CD4-positive, alpha-beta memory T cell (primary cell): ENCODE results near the gene SLC12A5. TPM values are rescaled to one million over a fixed set of nuclear protein-coding genes. Genes with fewer than 3 reads are reported as not detected.

ENCODE experiments used
- CTCF ChIA-PET: fragments of 350-600 bp; sonication (Branson Sonifier 250); formaldehyde crosslinking; loops from one replicate; lab custom pipeline; 2021; ENCODE audit warnings: inconsistent platforms; ENCODE audit not compliant: partially characterized antibody; lab: Charles Lee
- POLR2A ChIA-PET: fragments of 350-600 bp; sonication (Branson Sonifier 250); formaldehyde crosslinking; loops from one replicate; lab custom pipeline; 2021; ENCODE audit not compliant: partially characterized antibody; lab: Charles Lee
- DNase-seq, 5 donors: peaks; one replicate each; pipeline versions ENCODE4 v3.0.0 to v3.0.0-alpha.2; 2020 to 2022; ENCODE audit warnings: mixed read lengths in 1 of 5
- H3K27ac ChIP-seq: one replicate; pipeline ENCODE4 v1.7.0; 2013; ENCODE audit warnings: low read depth, low read length
- H3K27me3 ChIP-seq: 2 replicates; pipeline ENCODE4 v1.7.0; 2013; ENCODE audit warnings: mild to moderate bottlenecking, low read length, moderate library complexity; ENCODE audit not compliant: insufficient read depth
- H3K36me3 ChIP-seq: 2 replicates; pipeline ENCODE4 v1.7.0; 2013; ENCODE audit warnings: mild to moderate bottlenecking, low read length, moderate library complexity; ENCODE audit not compliant: insufficient read depth
- H3K4me1 ChIP-seq: 2 replicates; pipeline ENCODE4 v1.7.0; 2013; ENCODE audit warnings: mild to moderate bottlenecking, low read length, moderate library complexity; ENCODE audit not compliant: insufficient read depth
- H3K4me3 ChIP-seq, 2 donors: one replicate each; pipeline ENCODE4 v1.7.0; 2013; ENCODE audit warnings: low read length in 2 of 2, mild to moderate bottlenecking in 1 of 2
- H3K9me3 ChIP-seq, 2 donors: one replicate each; pipeline ENCODE4 v1.7.0; 2013; ENCODE audit warnings: low read length in 2 of 2, control low read depth in 1 of 2; ENCODE audit not compliant: control insufficient read depth in 1 of 2
- H3K27ac Mint-ChIP-seq, 7 donors: one replicate each; pipeline ENCODE4 v1.8.0; 2020 to 2021; ENCODE audit warnings: mixed read lengths in 7 of 7, mild to moderate bottlenecking in 6 of 7, inconsistent platforms in 3 of 7, moderate library complexity in 3 of 7
- H3K27me3 Mint-ChIP-seq, 2 donors: one replicate each; pipeline ENCODE4 v1.8.0; 2020 to 2021; ENCODE audit warnings: mixed read lengths in 2 of 2
- H3K36me3 Mint-ChIP-seq, 2 donors: one replicate each; pipeline ENCODE4 v1.8.0; 2020 to 2021; ENCODE audit warnings: mixed read lengths in 2 of 2, inconsistent platforms in 1 of 2, mild to moderate bottlenecking in 1 of 2
- H3K4me1 Mint-ChIP-seq, 4 donors: one replicate each; pipeline ENCODE4 v1.8.0; 2020 to 2021; ENCODE audit warnings: mixed read lengths in 4 of 4, mild to moderate bottlenecking in 1 of 4
- H3K4me3 Mint-ChIP-seq, 8 donors: one replicate each; pipeline ENCODE4 v1.8.0; 2020 to 2021; ENCODE audit warnings: mixed read lengths in 8 of 8, mild to moderate bottlenecking in 7 of 8, moderate library complexity in 6 of 8, inconsistent platforms in 3 of 8
- H3K9me3 Mint-ChIP-seq, 8 donors: one replicate each; pipeline ENCODE4 v1.8.0; 2020 to 2021; ENCODE audit warnings: mixed read lengths in 8 of 8, mild to moderate bottlenecking in 5 of 8, inconsistent platforms in 3 of 8, moderate library complexity in 1 of 8
- intact Hi-C: fragments of 100-400 bp; cut with micrococcal nuclease; formaldehyde crosslinking; loops from one replicate; pipeline ENCODE4 v1.15.1; 2023
- polyA plus RNA-seq, 2 donors: library from polyadenylated mRNA; unstranded; fragments of 300-500 nt; fragmentation: Illumina TruSeq; gene quantifications; one replicate each; pipeline ENCODE4 v1.2.3, GENCODE V29; 2021
- total RNA-seq, 2 experiments: library from RNA; stranded (reverse); gene quantifications; one replicate each; pipeline ENCODE4 v1.2.3, GENCODE V29; 2021

Gene SLC12A5
- total and polyA plus RNA-seq, 4 experiments from 2014 or later, result not detected

DNA sequence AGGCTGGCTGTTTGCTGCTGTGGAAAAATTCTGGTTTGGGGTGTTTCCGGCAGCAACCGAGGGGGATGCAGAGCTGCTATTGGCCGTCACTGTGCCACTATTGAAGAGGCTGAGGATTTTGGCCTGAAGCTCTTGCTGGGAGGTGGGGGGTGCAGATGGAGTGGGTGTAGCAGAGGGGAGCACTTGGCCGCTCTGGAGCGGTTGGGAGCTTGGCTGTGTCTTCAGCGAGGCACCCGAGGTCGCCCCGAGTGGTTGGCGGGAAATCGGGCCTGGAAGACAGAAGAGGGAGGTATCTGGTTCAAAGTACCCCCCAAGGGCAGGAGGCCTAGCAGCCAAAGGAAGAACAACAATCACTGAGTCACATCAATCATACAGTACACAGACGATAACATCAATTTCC is 33.6 kb downstream of the SLC12A5 start:
- Mint-ChIP-seq H3K4me3 (peak overlapping the region in 1 of 8 donors; percentile 53), H3K4me1 (peaks cover 48 to 58% (median 55%) of the 10 kb centered on the region in 4 donors), H3K27me3 (peaks cover 0 to 2% of the 10 kb centered on the region in 2 donors), H3K27ac (peak overlapping the region in 1 of 7 donors; percentile 7), H3K36me3 (peaks cover 71 to 73% of the 10 kb centered on the region in 2 donors), H3K9me3 (peaks cover 0 to under 1% (median 0%) of the 10 kb centered on the region in 8 donors)
- Histone ChIP-seq H3K36me3 (peaks cover 59% of the 10 kb centered on the region), H3K27ac (no peak overlapping the region), H3K27me3 (peaks cover 5% of the 10 kb centered on the region), H3K9me3 (no peaks in the 10 kb centered on the region), H3K4me1 (peaks cover 46% of the 10 kb centered on the region), H3K4me3 (no peak overlapping the region)
- CTCF ChIA-PET, result no interaction called here
- intact Hi-C loops, result no loop called here
- no peak for DNase-seq
- POLR2A ChIA-PET, result no interaction called here

DNA sequence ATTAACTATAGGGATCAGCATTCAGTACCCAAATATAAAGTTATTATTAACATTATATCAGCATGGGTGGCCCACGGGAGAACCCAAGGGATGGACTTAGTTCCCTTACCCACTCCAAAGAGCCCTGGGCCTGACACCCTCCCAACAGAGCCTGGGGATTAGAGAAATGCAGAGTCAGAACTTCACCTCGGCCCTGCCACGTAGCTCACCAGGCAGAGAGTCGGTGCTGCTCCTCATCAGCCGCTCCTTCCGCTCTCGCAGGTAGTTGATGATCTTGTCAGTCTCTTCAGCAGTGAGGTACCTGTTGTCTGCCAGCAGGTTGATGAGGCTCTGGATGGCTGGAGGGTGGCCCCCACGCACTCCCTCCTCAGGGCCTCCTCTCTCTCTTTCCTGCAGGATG is 34.1 kb downstream of the SLC12A5 start:
- H3K4me3 Mint-ChIP-seq, result peak overlapping the region in 3 of 8 donors; percentile 12 to 64 (median 24)
- POLR2A ChIA-PET, result no interaction called here

DNA sequence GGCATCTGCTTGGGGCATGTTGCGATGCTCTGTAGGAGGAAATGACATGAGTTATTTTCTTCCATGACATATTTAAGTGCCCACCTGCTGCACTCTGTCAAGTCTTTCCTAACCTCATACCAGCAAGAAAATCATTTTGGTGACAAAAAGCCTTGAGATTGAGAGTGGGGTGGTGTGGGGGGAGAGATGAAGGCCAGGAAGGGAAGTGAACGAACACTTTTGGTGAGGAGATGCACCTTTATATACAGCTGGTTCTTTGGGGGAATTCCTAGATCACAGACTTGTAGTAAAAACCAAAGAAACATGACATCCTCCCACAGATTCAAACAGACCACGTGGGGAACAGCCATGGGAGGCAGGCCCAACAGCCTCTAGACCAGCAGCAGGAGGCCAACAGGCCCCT is 34.6 kb downstream of the SLC12A5 start:
- no peak for DNase-seq
- intact Hi-C loops, result no loop called here
- Mint-ChIP-seq H3K4me1 (peaks cover 45 to 53% (median 50%) of the 10 kb centered on the region in 4 donors), H3K4me3 (peak overlapping the region in 4 of 8 donors; percentile 12 to 64 (median 20)), H3K27ac (peak overlapping the region in 1 of 7 donors; percentile 50), H3K27me3 (peaks cover 0 to 2% of the 10 kb centered on the region in 2 donors), H3K36me3 (peaks cover 81 to 82% of the 10 kb centered on the region in 2 donors), H3K9me3 (no peaks in the 10 kb centered on the region)
- ChIA-PET POLR2A (no interaction called here), CTCF (no interaction called here)
- no peak overlapping the region for H3K4me3 ChIP-seq
- no peak overlapping the region for H3K27ac ChIP-seq
- H3K27me3 ChIP-seq, result peaks cover 5% of the 10 kb centered on the region
- H3K9me3 ChIP-seq, result no peaks in the 10 kb centered on the region
- peaks cover 40% of the 10 kb centered on the region for H3K4me1 ChIP-seq
- H3K36me3 ChIP-seq, result peaks cover 69% of the 10 kb centered on the region

More for the DNA sequence above, 34.1 kb downstream of the SLC12A5 start:
- H3K27me3 ChIP-seq, result peaks cover 5% of the 10 kb centered on the region
- H3K27ac ChIP-seq, result no peak overlapping the region
- peaks cover 0 to 2% of the 10 kb centered on the region in 2 donors for H3K27me3 Mint-ChIP-seq
- H3K9me3 ChIP-seq, result no peaks in the 10 kb centered on the region
- H3K9me3 Mint-ChIP-seq, result no peaks in the 10 kb centered on the region
- H3K27ac Mint-ChIP-seq, result no peak overlapping the region
- no peak for DNase-seq
- intact Hi-C loops, result no loop called here
- CTCF ChIA-PET, result no interaction called here
- peaks cover 48 to 56% (median 53%) of the 10 kb centered on the region in 4 donors for H3K4me1 Mint-ChIP-seq
- H3K36me3 ChIP-seq, result peaks cover 64% of the 10 kb centered on the region
- peaks cover 45% of the 10 kb centered on the region for H3K4me1 ChIP-seq
- H3K36me3 Mint-ChIP-seq, result peaks cover 76 to 77% of the 10 kb centered on the region in 2 donors
- H3K4me3 ChIP-seq, result no peak overlapping the region

DNA sequence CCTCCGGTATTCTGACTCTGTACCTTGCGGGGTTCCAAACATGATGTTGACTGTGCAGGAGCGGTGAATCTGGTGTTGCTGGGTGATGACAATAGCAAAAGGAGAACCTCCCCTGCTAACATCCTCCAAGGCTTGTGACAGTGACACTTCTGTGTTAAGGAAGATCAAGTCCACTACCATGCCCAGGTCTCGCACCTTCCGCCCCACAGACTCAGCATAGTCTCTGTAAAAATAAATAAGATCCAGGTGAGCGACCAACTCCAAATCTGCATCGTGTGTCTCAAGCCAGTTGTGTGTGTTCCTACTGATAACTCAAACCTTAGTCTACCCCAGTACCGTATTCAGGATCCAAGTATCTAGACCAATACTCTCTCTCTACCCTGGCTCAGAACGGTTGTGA is 36.0 kb downstream of the SLC12A5 start:
- Histone ChIP-seq H3K4me3 (no peak overlapping the region), H3K27me3 (no peaks in the 10 kb centered on the region), H3K27ac (no peak overlapping the region), H3K4me1 (peaks cover 26% of the 10 kb centered on the region), H3K9me3 (no peaks in the 10 kb centered on the region), H3K36me3 (peaks cover 79% of the 10 kb centered on the region)
- Mint-ChIP-seq H3K9me3 (no peaks in the 10 kb centered on the region), H3K27ac (no peak overlapping the region), H3K4me1 (peaks cover 32 to 41% (median 38%) of the 10 kb centered on the region in 4 donors), H3K27me3 (peaks cover 0 to 2% of the 10 kb centered on the region in 2 donors), H3K36me3 (peaks cover 77 to 81% of the 10 kb centered on the region in 2 donors), H3K4me3 (no peak overlapping the region)
- ChIA-PET CTCF (no interaction called here), POLR2A (no interaction called here)
- intact Hi-C loops, result no loop called here
- no peak for DNase-seq

DNA sequence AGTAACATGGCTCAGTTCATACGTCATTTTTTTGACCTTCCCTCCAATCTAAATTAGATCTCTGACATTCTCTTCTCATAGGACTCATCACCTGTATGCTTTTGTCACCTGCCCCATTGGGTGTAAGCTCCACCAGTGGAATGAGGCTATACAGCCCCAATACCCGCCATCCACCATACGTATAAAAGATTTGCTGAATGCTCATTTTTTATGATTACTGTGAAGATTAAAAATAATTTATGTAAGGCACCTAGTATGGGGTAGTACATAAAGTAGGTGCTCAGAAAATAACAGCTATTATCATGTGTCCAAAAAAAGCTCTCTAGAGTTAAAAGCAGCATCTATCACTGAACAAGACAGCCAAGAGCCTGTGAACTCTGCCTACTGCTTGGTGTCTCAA is 36.7 kb downstream of the SLC12A5 start:
- Mint-ChIP-seq H3K27me3 (no peaks in the 10 kb centered on the region), H3K36me3 (peaks cover 70 to 74% of the 10 kb centered on the region in 2 donors), H3K4me3 (no peak overlapping the region), H3K9me3 (no peaks in the 10 kb centered on the region), H3K27ac (no peak overlapping the region), H3K4me1 (peaks cover 25 to 35% (median 31%) of the 10 kb centered on the region in 4 donors)
- intact Hi-C loops, result no loop called here
- H3K27ac ChIP-seq, result no peak overlapping the region
- no peaks in the 10 kb centered on the region for H3K27me3 ChIP-seq
- H3K4me1 ChIP-seq, result peaks cover 19% of the 10 kb centered on the region
- DNase-seq, result no peak
- H3K4me3 ChIP-seq, result no peak overlapping the region
- ChIA-PET CTCF (no interaction called here), POLR2A (no interaction called here)
- peaks cover 85% of the 10 kb centered on the region for H3K36me3 ChIP-seq
- no peaks in the 10 kb centered on the region for H3K9me3 ChIP-seq

DNA sequence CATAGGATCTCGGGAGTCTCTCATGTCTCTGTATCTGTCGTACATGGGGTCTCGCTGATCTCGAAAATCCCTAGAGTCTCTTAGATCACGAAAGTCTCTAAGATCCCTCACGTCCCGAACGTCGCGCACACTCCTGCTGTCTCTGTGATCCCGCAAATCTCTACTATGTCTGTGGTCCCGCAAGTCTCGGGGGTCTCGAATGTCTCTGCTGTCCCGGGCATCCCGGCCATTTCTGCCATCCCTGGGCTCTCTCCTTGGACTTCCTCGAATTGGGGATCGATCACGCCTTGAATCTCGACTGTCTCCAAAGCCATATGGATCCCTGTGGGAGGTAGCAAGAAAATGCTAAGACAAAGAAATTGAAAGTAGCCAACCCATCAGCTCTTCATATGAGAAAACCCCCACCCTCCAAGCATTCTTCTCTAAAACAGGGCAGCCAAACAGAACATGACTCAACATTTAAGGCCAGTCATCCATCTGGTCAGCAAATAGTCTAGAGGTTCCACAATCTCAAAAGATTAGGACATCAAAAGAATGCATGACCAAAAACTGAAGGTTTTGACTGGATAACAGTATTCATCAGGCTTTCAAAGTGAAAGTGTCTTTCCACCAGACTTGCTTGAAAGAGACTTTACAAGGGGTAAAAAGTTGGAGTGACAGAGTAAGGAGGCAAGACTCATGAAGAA is 41.3 kb downstream of the SLC12A5 start:
- no peaks in the 10 kb centered on the region for H3K27me3 ChIP-seq
- no peaks in the 10 kb centered on the region for H3K9me3 ChIP-seq
- H3K4me3 ChIP-seq, result no peak overlapping the region
- ChIA-PET CTCF (interaction anchor here (1.5 kb wide), 1 partner anchor 57 kb away, joined by 3 read pairs; no protein-coding TSS in a partner anchor), POLR2A (no interaction called here)
- Mint-ChIP-seq H3K27ac (no peak overlapping the region), H3K4me3 (no peak overlapping the region), H3K4me1 (peaks cover 4 to 7% (median 5%) of the 10 kb centered on the region in 4 donors), H3K27me3 (no peaks in the 10 kb centered on the region), H3K9me3 (no peaks in the 10 kb centered on the region), H3K36me3 (peaks cover 41 to 48% of the 10 kb centered on the region in 2 donors)
- H3K4me1 ChIP-seq, result no peaks in the 10 kb centered on the region
- DNase-seq, result no peak
- intact Hi-C loops, result no loop called here
- H3K27ac ChIP-seq, result no peak overlapping the region
- H3K36me3 ChIP-seq, result peaks cover 50% of the 10 kb centered on the region

DNA sequence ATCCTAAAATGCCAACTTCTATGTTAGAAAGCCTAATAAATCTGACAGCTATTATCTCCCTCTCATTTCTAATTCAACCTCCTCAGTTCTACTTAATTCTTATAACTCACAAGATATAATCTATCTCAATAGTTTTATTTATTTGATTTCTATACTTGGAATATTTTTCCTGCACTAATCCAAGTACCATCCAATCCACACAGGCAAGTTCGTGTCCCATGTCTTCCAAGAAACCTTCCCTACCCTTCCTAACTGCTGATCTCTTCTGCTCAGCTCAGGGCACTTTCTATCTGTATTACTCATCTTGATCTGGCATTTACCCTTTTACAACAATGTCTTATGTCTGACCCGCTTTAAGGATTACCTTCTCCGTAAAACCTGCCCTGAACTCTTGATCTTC is 42.6 kb downstream of the SLC12A5 start:
- ChIA-PET POLR2A (no interaction called here), CTCF (interaction anchor here (1.5 kb wide), 1 partner anchor 58 kb away, joined by 3 read pairs; no protein-coding TSS in a partner anchor)
- no peak for DNase-seq
- Histone ChIP-seq H3K9me3 (no peaks in the 10 kb centered on the region), H3K36me3 (peaks cover 44% of the 10 kb centered on the region), H3K27ac (no peak overlapping the region), H3K4me1 (no peaks in the 10 kb centered on the region), H3K4me3 (no peak overlapping the region), H3K27me3 (no peaks in the 10 kb centered on the region)
- no peaks in the 10 kb centered on the region for H3K9me3 Mint-ChIP-seq
- intact Hi-C loops, result no loop called here
- peaks cover 40 to 44% of the 10 kb centered on the region in 2 donors for H3K36me3 Mint-ChIP-seq
- H3K4me3 Mint-ChIP-seq, result no peak overlapping the region
- H3K27me3 Mint-ChIP-seq, result no peaks in the 10 kb centered on the region
- peaks cover 0 to 10% (median 5%) of the 10 kb centered on the region in 4 donors for H3K4me1 Mint-ChIP-seq
- no peak overlapping the region for H3K27ac Mint-ChIP-seq
